GM12875 (cell line): ENCODE results near the gene KLK7.

Experiments
- H3K4me3 ChIP-seq: one replicate; pipeline ENCODE4 v1.5.1; 2011; ENCODE audit warnings: low read depth, low read length, control low read depth
- TF ChIP-seq, protein P1 (sequence below): IDR thresholded peaks from 2 replicates; pipeline ENCODE4 v1.5.1; 2011; ENCODE audit warnings: low read depth, mild to moderate bottlenecking, control low read depth, inconsistent platforms, low read length, moderate library complexity, borderline replicate concordance; ENCODE audit not compliant: insufficient read depth

KLK7 gene

GRCh38 chr19:51002542-51003311 lies 19.0 kb upstream of the KLK7 start:
- no peak overlapping the region for H3K4me3 ChIP-seq
- TF ChIP-seq, protein P1, sequence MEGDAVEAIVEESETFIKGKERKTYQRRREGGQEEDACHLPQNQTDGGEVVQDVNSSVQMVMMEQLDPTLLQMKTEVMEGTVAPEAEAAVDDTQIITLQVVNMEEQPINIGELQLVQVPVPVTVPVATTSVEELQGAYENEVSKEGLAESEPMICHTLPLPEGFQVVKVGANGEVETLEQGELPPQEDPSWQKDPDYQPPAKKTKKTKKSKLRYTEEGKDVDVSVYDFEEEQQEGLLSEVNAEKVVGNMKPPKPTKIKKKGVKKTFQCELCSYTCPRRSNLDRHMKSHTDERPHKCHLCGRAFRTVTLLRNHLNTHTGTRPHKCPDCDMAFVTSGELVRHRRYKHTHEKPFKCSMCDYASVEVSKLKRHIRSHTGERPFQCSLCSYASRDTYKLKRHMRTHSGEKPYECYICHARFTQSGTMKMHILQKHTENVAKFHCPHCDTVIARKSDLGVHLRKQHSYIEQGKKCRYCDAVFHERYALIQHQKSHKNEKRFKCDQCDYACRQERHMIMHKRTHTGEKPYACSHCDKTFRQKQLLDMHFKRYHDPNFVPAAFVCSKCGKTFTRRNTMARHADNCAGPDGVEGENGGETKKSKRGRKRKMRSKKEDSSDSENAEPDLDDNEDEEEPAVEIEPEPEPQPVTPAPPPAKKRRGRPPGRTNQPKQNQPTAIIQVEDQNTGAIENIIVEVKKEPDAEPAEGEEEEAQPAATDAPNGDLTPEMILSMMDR: no peak

DNA sequence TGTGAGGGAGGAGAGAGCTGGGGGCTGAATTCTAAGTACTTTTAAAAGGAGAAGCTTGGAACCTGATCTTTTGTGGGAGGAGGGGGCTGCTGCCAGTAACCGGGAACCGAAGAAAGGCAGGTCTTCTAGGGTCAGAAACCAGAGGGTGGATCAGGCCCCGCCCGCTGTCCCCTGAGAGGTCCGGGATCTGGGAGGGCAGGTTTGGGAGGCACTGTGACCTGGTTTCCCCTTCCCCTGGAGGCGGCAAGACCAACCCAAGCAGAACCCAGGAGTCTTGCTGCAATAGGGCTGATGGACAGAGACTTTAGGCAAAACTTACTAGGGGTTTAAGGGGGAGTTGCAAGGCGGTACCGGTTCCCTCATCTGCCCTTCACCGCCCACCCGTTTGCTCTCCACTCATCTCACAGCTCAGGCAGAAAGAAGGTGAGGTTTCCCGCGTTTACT lies 18.4 kb upstream of the KLK7 start:
- H3K4me3 ChIP-seq: no peak overlapping the region
- TF ChIP-seq, protein P1: no peak

DNA sequence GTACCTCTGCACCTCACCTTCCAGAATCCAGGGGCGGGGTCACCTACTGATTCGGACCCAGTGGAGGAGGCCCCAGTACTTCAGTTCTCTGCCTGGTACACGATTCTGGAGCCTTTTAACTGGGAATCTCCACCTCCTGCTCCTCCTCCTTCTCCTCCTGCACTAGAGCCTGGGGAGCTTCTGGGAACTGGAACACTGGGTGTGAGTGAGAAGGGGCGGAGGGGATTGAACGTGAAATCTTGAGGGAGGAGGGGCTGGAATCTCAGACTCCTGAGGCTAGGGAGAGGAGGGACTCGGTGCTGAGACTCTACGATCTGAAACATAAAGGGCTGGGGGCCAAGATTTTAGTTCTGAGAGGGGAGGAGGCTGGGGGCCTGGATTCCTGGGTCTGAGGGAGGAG lies 17.8 kb upstream of the KLK7 start, which contains the start of gene KLK8:
KLK8 (minus strand) TSS at position 90 of the 400 bp plus-strand sequence. CDS start 437 bp downstream, outside the sequence.
- H3K4me3 ChIP-seq: no peak within 1 kb of the TSS
- TF ChIP-seq, protein P1: no peak

DNA sequence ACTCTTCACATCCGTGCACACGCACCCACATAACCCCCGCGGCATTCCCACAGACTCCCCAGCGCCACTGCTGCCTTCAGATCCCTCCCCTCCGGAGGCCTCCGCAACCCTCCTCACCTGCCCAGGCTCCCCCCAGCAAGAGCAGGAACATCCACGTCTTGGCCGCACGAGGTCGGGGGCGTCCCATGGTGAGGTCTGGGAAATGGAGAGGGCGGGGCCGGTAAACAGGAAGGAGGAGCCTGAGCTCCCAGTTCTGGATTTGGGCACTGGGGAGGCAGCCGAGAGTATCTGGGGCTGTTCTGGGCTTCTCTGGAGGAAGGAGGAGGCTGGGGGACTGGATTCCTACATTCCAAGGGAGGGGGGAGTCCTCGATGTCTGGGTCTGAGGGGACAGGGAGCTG lies 17.3 kb upstream of the KLK7 start:
- H3K4me3 ChIP-seq: no peak overlapping the region
- TF ChIP-seq, protein P1: no peak

DNA sequence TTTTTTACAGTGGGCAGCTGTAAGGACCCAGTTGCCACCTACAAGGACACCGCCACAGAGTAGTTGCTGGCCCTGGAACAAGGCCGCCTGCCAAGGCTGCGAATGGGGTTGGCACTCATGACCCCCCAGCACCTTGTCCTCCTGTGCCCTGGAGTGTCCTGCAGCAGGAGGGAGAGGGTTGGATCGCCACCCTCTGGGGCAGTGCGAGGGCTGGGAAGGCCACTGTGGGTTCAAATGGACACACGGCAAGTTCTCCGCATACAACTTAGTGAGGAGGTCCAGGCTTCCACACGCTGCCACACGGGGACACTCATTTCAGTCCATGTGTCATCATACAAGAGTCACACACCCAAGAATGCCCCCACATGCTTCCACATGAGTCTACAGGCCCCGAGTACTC lies 16.7 kb upstream of the KLK7 start:
- TF ChIP-seq, protein P1: no peak
- H3K4me3 ChIP-seq: no peak overlapping the region

DNA sequence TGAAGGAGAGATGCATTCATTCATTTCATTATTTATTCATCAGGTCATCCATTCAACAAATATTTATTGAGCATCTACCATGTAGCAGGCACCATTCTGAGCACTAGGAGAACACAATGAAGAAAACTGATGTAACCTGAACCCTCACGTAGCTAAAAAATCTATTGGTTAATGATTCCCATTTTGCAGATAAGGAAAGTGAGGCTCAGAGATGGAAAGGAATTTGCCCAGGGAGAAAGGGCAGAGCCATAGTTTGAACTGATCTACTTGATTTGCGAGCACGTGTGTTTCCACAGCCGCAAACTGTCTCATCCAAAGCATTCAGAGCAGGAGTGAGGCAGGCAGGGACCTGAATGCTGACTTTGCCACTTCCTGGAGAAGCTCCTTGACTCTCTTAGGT lies 15.0 kb upstream of the KLK7 start:
- TF ChIP-seq, protein P1: no peak
- H3K4me3 ChIP-seq: no peak overlapping the region

DNA sequence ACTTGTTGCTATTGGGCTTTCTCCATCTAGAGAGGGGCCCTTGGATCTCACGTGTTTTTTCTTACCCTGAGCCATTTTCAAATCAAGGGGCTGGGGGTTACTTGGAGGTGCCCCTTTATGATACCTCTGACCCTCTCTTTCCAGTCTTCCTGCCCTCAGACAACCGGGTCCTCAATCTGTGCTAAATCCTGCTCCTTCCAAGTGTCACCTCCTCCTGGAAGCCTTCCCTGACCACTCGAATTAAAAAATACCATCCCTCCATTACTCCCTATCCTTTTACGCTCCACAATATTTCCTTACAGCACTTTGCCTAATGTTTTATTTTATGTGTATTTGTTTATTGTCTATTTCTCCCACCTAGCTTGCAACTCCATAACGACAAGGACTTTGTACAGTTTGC lies 14.3 kb upstream of the KLK7 start:
- TF ChIP-seq, protein P1: no peak
- no peak overlapping the region for H3K4me3 ChIP-seq
